ENCODE results near the gene MRPL46.

Gene MRPL46

GRCh38 chr15:88428805-88429605, 38.2 kb downstream of the MRPL46 start:
- no peak for TF ChIP-seq CTCF (IDR thresholded peaks at IDR 0.05; ENCODE audit: low read depth, low read length)
- no peak overlapping the region for H3K4me3 ChIP-seq (ENCODE audit: low read depth, low read length)

GRCh38 chr15:88428053-88428452, 39.1 kb downstream of the MRPL46 start:
- no peak for TF ChIP-seq CTCF (IDR thresholded peaks at IDR 0.05; ENCODE audit: low read depth, low read length)
- no peak overlapping the region for H3K4me3 ChIP-seq (ENCODE audit: low read depth, low read length)

GRCh38 chr15:88426304-88426703, 40.9 kb downstream of the MRPL46 start:
- no peak for TF ChIP-seq CTCF (IDR thresholded peaks at IDR 0.05; ENCODE audit: low read depth, low read length)
- H3K4me3 ChIP-seq (ENCODE audit: low read depth, low read length), result no peak overlapping the region

GRCh38 chr15:88423331-88423730, 43.9 kb downstream of the MRPL46 start:
- no peak for TF ChIP-seq CTCF (IDR thresholded peaks at IDR 0.05; ENCODE audit: low read depth, low read length)
- H3K4me3 ChIP-seq (ENCODE audit: low read depth, low read length), result no peak overlapping the region

GRCh38 chr15:88419830-88420229, 47.4 kb downstream of the MRPL46 start:
- no peak for TF ChIP-seq CTCF (IDR thresholded peaks at IDR 0.05; ENCODE audit: low read depth, low read length)
- no peak overlapping the region for H3K4me3 ChIP-seq (ENCODE audit: low read depth, low read length)
